Rectal smooth muscle tissue (tissue), 1 donor: Measurements from ENCODE around the gene RBBP6.

Experiments
- H3K27ac ChIP-seq: one replicate; pipeline ENCODE4 v1.7.0; 2013; ENCODE audit warnings: low read depth, low read length, inconsistent platforms
- H3K27me3 ChIP-seq: one replicate; pipeline ENCODE4 v1.7.0; 2013; ENCODE audit warnings: low read length; ENCODE audit not compliant: control insufficient read depth, insufficient read depth
- H3K36me3 ChIP-seq: one replicate; pipeline ENCODE4 v1.7.0; 2013; ENCODE audit warnings: low read length; ENCODE audit not compliant: control insufficient read depth, insufficient read depth
- H3K4me1 ChIP-seq: one replicate; pipeline ENCODE4 v1.7.0; 2013; ENCODE audit warnings: low read length; ENCODE audit not compliant: control insufficient read depth, insufficient read depth
- H3K4me3 ChIP-seq: one replicate; pipeline ENCODE4 v1.7.0; 2013; ENCODE audit warnings: low read length
- H3K9ac ChIP-seq: one replicate; pipeline ENCODE4 v1.7.0; 2013; ENCODE audit warnings: low read length

Gene RBBP6

GRCh38 chr16:24511174-24511573 lies 28.2 kb upstream of the RBBP6 start:
- Histone ChIP-seq H3K27ac (no peak overlapping the region), H3K9ac (no peak overlapping the region), H3K4me3 (no peak overlapping the region), H3K27me3 (no peaks in the 10 kb centered on the region), H3K4me1 (no peaks in the 10 kb centered on the region), H3K36me3 (no peaks in the 10 kb centered on the region)

- H3K4me1 ChIP-seq: no peaks in the 10 kb centered on the region
- H3K27ac ChIP-seq: no peak overlapping the region
- H3K9ac ChIP-seq: no peak overlapping the region
- H3K27me3 ChIP-seq: no peaks in the 10 kb centered on the region
- no peaks in the 10 kb centered on the region for H3K36me3 ChIP-seq
- no peak overlapping the region for H3K4me3 ChIP-seq
Observed at GRCh38 chr16:24511792-24512191, 27.6 kb upstream of the RBBP6 start.

DNA sequence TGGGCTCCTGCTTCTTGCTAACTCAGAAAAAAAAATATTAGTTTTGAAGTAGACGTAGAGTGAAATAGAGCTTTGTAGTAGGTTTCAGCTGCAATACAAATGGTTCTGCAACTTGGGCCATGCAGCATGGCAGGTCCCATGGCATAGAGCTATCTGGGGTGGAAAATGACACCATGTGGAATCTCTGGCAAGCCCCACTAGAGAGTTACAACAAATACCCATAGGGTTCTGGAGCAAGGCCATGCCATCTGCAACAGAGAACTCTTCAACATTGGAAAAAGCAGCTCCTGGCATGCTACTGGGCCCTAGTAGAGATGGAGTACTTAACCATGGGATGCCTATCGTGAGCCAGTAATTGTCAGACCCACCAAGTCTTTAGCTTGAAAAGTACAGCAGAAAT lies 25.3 kb upstream of the RBBP6 start:
- Histone ChIP-seq H3K27ac (no peak overlapping the region), H3K36me3 (no peaks in the 10 kb centered on the region), H3K4me3 (no peak overlapping the region), H3K27me3 (no peaks in the 10 kb centered on the region), H3K9ac (no peak overlapping the region), H3K4me1 (no peaks in the 10 kb centered on the region)

DNA sequence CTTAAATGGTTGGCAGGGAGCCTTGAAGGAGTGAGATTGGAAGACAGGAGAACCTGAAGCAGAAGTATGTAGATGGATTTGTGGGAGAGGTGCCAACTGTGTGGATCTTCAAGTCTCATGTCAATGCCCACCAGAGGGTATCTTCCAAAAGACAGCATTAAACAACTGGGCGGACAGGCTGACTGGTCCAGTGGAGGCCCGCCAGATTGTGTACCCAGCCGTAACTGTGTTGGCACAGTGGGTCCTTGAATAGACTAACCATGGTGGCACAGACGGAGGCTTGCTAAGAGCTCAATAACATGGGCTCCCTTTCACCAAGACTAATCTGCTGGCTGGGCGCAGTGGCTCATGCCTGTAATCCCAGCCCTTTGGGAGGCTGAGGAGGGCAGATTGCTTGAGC lies 24.2 kb upstream of the RBBP6 start:
- Histone ChIP-seq H3K36me3 (no peaks in the 10 kb centered on the region), H3K4me3 (no peak overlapping the region), H3K27ac (no peak overlapping the region), H3K27me3 (no peaks in the 10 kb centered on the region), H3K9ac (no peak overlapping the region), H3K4me1 (no peaks in the 10 kb centered on the region)

- no peak overlapping the region for H3K9ac ChIP-seq
- H3K4me1 ChIP-seq: no peaks in the 10 kb centered on the region
- H3K4me3 ChIP-seq: no peak overlapping the region
- H3K27me3 ChIP-seq: no peaks in the 10 kb centered on the region
- H3K36me3 ChIP-seq: no peaks in the 10 kb centered on the region
- no peak overlapping the region for H3K27ac ChIP-seq
Observed at GRCh38 chr16:24516900-24517669, 22.3 kb upstream of the RBBP6 start.

DNA sequence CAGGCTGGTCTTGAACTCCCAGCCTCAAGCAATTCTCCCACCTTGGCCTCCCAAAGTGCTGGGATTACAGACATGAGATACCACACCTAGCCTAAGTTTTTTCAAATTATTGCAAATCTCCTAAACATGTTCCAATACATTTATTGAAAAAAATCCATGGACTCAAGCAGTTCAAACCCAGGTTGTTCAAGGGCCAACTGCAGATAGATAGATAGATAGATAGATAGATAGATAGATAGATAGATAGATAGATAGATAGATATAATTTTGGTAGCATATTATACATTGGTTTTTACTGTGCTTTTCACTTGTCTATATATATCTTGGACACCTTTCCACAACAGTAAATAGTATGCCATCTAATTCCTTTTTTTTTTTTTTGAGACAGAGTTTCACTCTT lies 20.9 kb upstream of the RBBP6 start:
- no peaks in the 10 kb centered on the region for H3K36me3 ChIP-seq
- H3K4me1 ChIP-seq: no peaks in the 10 kb centered on the region
- H3K4me3 ChIP-seq: no peak overlapping the region
- H3K9ac ChIP-seq: no peak overlapping the region
- H3K27me3 ChIP-seq: no peaks in the 10 kb centered on the region
- H3K27ac ChIP-seq: no peak overlapping the region

DNA sequence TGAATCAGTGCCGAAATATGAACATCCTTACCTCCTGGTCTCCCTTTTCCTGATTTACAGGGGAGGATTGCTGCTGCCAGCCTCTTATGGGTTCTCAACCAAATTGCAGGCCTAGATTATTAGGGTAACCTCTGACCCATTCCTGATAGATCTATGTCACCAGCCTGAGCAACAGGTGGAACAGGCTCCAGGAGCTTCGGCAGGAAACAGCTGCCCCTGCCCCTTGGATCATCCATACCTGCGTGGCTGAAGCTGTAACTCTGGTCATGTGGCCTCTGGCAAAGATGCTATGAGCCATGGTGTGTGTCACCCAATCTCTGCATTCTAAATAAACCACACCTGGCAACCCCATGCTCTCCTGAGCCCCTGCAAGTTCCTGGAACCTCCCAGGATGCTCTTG lies 18.4 kb upstream of the RBBP6 start:
- H3K4me1 ChIP-seq: no peaks in the 10 kb centered on the region
- no peak overlapping the region for H3K9ac ChIP-seq
- no peak overlapping the region for H3K4me3 ChIP-seq

GRCh38 chr16:24522751-24523150 lies 16.6 kb upstream of the RBBP6 start:
- H3K27me3 ChIP-seq: no peaks in the 10 kb centered on the region
- no peaks in the 10 kb centered on the region for H3K36me3 ChIP-seq
- no peak overlapping the region for H3K4me3 ChIP-seq
- no peaks in the 10 kb centered on the region for H3K4me1 ChIP-seq
- no peak overlapping the region for H3K9ac ChIP-seq
- H3K27ac ChIP-seq: no peak overlapping the region

More for the DNA sequence above, 18.4 kb upstream of the RBBP6 start:
- no peak overlapping the region for H3K27ac ChIP-seq
- no peaks in the 10 kb centered on the region for H3K27me3 ChIP-seq
- no peaks in the 10 kb centered on the region for H3K36me3 ChIP-seq

GRCh38 chr16:24523569-24523968 lies 15.8 kb upstream of the RBBP6 start:
- H3K27me3 ChIP-seq: no peaks in the 10 kb centered on the region
- H3K9ac ChIP-seq: no peak overlapping the region
- no peak overlapping the region for H3K4me3 ChIP-seq
- no peaks in the 10 kb centered on the region for H3K4me1 ChIP-seq
- H3K27ac ChIP-seq: no peak overlapping the region
- no peaks in the 10 kb centered on the region for H3K36me3 ChIP-seq

DNA sequence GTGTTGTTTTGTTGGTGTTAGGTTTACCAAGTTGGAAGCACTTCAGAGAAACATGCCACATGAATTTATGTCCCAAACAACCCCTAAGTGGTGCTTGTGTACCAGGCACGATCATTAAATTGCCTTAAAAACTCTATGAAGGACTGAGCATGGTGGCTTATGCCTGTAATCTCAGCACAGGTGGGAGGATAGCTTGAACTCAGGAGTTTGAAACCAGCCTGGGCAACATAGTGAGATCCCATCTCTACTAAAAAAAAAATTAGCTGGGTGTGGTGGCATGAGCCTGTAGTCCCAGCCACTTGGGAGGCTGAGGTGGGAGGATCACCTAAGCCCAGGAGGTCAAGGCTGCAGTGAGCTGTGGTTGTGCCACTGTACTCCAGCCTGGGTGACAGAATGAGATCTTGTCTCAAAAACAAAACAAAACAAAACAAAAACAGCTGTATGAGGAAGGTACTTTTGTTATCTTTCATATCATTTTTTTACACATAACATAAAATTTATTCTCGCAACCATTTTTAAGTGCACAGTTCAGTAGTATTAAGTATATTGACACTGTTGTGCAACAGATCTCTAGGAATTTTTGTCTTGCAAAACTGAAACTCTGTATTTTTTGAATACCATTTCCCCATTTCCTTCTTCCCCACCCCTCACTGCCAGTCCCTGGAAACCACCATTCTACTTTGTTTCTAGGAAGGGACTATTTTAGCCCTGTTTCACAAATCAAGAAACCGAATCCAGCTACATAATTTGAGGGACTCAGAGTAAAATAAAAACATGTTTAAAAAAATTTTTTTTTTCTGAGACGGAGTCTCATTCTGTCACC lies 14.3 kb upstream of the RBBP6 start:
- no peaks in the 10 kb centered on the region for H3K27me3 ChIP-seq
- no peaks in the 10 kb centered on the region for H3K4me1 ChIP-seq
- no peak overlapping the region for H3K4me3 ChIP-seq
- H3K9ac ChIP-seq: no peak overlapping the region
- H3K36me3 ChIP-seq: no peaks in the 10 kb centered on the region
- H3K27ac ChIP-seq: no peak overlapping the region

GRCh38 chr16:24525970-24526559 lies 13.3 kb upstream of the RBBP6 start:
- H3K4me1 ChIP-seq: no peaks in the 10 kb centered on the region
- H3K4me3 ChIP-seq: no peak overlapping the region
- no peak overlapping the region for H3K27ac ChIP-seq
- H3K9ac ChIP-seq: no peak overlapping the region
- no peaks in the 10 kb centered on the region for H3K27me3 ChIP-seq
- H3K36me3 ChIP-seq: no peaks in the 10 kb centered on the region

DNA sequence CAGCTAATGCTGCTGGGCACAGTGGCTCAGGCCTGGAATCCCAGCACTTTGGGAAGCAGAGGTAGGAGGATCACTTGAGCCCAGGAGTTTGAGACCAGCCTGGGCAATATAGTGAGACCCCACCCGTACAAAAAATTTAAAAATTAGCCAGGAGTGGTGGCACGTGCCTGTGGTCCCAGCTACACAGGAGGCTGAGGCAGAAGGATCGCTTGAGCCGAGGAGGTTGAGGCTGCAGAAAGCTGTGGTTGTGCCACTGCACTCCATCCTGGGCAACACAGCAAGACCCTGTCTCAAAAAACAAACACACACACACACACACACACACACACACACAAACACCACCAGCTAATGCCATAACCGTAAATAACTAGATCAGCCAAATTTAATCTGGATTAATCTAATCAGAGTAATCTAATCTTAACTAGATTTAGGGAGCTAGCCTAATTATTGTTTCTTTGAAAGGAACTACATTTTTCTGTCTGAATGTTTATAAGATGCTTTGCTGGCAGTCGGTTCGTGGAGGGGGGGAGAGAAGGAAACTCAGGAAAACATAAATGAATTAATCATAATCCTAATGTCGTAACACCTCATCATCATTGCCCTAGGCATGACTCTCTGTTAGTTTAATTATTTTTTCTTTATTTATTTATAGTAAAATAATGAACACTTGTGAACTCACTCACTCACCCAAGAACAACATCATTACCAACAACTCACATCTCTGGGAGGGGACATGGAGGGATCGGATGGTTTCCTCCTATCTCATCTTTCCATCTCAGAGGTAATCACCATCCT lies 12.5 kb upstream of the RBBP6 start:
- H3K4me1 ChIP-seq: no peaks in the 10 kb centered on the region
- H3K9ac ChIP-seq: no peak overlapping the region
- no peak overlapping the region for H3K4me3 ChIP-seq
- no peak overlapping the region for H3K27ac ChIP-seq
- no peaks in the 10 kb centered on the region for H3K36me3 ChIP-seq
- H3K27me3 ChIP-seq: no peaks in the 10 kb centered on the region
